Measurements from ENCODE around the gene RPL9.

Gene RPL9

GRCh38 chr4:39452153-39452859 lies 6.4 kb downstream of the RPL9 start:
- Mint-ChIP-seq H3K36me3 (peaks cover 67% of the 10 kb centered on the region), H3K9me3 (no peaks in the 10 kb centered on the region), H3K4me3 (no peak overlapping the region), H3K27ac (no peak overlapping the region), H3K27me3 (no peaks in the 10 kb centered on the region), H3K4me1 (peaks cover 39% of the 10 kb centered on the region)
- CTCF ChIA-PET = no interaction called here
- no peak for DNase-seq

DNA sequence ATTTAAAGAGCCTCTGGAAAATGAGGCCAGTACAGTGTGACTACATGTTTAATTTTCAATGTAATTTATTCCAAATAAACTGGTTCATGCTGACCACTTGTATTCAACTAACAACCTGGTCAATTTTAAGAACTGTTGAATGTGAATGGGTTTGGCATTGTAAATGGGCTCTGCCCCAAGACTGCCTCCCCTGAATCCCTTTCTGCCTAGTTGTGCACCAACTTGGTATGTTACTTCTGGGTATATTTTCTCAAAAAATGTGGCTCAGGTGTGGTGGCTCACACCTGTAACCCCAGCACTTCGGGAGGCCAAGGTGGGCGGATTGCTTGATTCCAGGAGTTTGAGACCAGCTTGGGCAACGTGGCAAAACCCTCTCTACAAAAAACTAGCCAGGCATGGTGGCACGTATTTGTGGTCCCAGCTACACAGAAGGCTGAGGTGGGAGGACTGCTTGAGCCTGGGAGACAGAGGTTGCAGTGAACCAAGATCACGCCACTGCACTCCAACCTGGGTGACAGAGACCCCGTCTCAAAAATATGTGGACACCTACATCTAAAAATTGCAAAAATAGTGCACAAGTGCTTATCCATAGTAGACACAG lies 7.2 kb downstream of the RPL9 start:
- H3K27ac Mint-ChIP-seq = no peak overlapping the region
- H3K27me3 Mint-ChIP-seq = peaks cover 6% of the 10 kb centered on the region
- no peaks in the 10 kb centered on the region for H3K9me3 Mint-ChIP-seq
- CTCF ChIA-PET = no interaction called here
- DNase-seq = no peak
- peaks cover 60% of the 10 kb centered on the region for H3K36me3 Mint-ChIP-seq
- no peak overlapping the region for H3K4me3 Mint-ChIP-seq
- H3K4me1 Mint-ChIP-seq = peaks cover 36% of the 10 kb centered on the region

DNA sequence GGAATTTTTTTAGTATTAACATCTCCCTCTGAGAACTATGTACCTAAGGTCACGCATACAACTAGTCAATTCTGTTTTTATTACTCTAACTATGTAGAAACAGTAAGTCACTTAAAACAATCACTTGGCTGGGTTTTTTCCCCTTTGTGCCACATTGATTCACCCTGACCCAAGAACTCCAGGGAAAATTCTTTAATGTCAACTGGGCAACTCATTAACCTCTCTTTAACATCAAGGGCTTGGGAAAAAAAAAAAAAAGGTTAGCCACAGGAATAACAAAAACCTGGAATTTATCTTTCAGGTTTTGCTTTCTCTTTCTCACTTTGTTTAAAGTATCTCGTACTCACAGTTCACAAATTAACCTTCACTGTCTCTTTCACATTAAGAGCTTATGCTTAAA lies 8.1 kb downstream of the RPL9 start:
- Mint-ChIP-seq H3K4me3 (no peak overlapping the region), H3K27ac (peak overlapping the region; percentile 17), H3K9me3 (no peaks in the 10 kb centered on the region), H3K27me3 (peaks cover 12% of the 10 kb centered on the region), H3K4me1 (peaks cover 30% of the 10 kb centered on the region), H3K36me3 (peaks cover 52% of the 10 kb centered on the region)
- no peak for DNase-seq
- CTCF ChIA-PET = no interaction called here

GRCh38 chr4:39446842-39447573 lies 11.7 kb downstream of the RPL9 start:
- peak overlapping the region; percentile 19 for H3K27ac Mint-ChIP-seq
- H3K4me3 Mint-ChIP-seq = peak overlapping the region; percentile 31
- peaks cover 13% of the 10 kb centered on the region for H3K4me1 Mint-ChIP-seq
- H3K27me3 Mint-ChIP-seq = peaks cover 17% of the 10 kb centered on the region
- CTCF ChIA-PET = interaction anchor here (0.5 to 1.1 kb wide), 3 partner anchors 173 to 546 kb away, joined by 3 read pairs; no protein-coding TSS in a partner anchor
- H3K9me3 Mint-ChIP-seq = no peaks in the 10 kb centered on the region
- DNase-seq = peak; percentile 52
- peaks cover 21% of the 10 kb centered on the region for H3K36me3 Mint-ChIP-seq

DNA sequence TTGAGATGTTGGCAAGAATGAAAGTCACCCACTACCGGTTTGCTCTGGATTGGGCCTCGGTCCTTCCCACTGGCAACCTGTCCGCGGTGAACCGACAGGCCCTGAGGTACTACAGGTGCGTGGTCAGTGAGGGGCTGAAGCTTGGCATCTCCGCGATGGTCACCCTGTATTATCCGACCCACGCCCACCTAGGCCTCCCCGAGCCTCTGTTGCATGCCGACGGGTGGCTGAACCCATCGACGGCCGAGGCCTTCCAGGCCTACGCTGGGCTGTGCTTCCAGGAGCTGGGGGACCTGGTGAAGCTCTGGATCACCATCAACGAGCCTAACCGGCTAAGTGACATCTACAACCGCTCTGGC lies 12.3 kb downstream of the RPL9 start:
- Mint-ChIP-seq H3K27ac (no peak overlapping the region), H3K9me3 (no peaks in the 10 kb centered on the region), H3K36me3 (peaks cover 17% of the 10 kb centered on the region), H3K27me3 (peaks cover 19% of the 10 kb centered on the region), H3K4me1 (peaks cover 13% of the 10 kb centered on the region), H3K4me3 (no peak overlapping the region)
- CTCF ChIA-PET = interaction anchor here (0.5 to 1.1 kb wide), 3 partner anchors 172 to 546 kb away, joined by 3 read pairs; no protein-coding TSS in a partner anchor
- DNase-seq = no peak

- peaks cover 2% of the 10 kb centered on the region for H3K36me3 Mint-ChIP-seq
- CTCF ChIA-PET = no interaction called here
- H3K27ac Mint-ChIP-seq = no peak overlapping the region
- H3K9me3 Mint-ChIP-seq = no peaks in the 10 kb centered on the region
- H3K4me3 Mint-ChIP-seq = no peak overlapping the region
- peaks cover 34% of the 10 kb centered on the region for H3K27me3 Mint-ChIP-seq
- peaks cover 12% of the 10 kb centered on the region for H3K4me1 Mint-ChIP-seq
- DNase-seq = no peak
Observed at GRCh38 chr4:39442998-39443397, 15.7 kb downstream of the RPL9 start.

DNA sequence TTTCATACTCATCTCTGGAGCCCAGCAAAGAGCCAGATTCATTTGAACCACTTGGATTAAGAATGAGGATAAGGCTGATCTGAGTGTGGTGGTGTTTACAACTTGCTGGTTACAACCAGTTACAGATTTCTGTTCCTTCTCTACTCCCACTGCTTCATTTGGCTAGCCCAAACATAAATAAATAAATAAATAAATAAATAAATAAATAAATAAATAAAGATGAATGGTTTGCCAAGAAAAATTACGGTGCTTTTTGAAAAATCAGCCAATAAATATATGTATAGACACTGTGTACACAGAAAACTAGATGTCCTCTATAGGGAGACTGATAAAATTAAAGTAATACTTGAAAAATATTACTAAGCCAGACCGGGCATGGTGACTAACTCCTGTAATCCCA lies 17.1 kb downstream of the RPL9 start:
- Mint-ChIP-seq H3K36me3 (no peaks in the 10 kb centered on the region), H3K9me3 (no peaks in the 10 kb centered on the region), H3K27ac (no peak overlapping the region), H3K4me3 (no peak overlapping the region), H3K27me3 (peaks cover 35% of the 10 kb centered on the region), H3K4me1 (no peaks in the 10 kb centered on the region)
- DNase-seq = no peak
- CTCF ChIA-PET = no interaction called here

DNA sequence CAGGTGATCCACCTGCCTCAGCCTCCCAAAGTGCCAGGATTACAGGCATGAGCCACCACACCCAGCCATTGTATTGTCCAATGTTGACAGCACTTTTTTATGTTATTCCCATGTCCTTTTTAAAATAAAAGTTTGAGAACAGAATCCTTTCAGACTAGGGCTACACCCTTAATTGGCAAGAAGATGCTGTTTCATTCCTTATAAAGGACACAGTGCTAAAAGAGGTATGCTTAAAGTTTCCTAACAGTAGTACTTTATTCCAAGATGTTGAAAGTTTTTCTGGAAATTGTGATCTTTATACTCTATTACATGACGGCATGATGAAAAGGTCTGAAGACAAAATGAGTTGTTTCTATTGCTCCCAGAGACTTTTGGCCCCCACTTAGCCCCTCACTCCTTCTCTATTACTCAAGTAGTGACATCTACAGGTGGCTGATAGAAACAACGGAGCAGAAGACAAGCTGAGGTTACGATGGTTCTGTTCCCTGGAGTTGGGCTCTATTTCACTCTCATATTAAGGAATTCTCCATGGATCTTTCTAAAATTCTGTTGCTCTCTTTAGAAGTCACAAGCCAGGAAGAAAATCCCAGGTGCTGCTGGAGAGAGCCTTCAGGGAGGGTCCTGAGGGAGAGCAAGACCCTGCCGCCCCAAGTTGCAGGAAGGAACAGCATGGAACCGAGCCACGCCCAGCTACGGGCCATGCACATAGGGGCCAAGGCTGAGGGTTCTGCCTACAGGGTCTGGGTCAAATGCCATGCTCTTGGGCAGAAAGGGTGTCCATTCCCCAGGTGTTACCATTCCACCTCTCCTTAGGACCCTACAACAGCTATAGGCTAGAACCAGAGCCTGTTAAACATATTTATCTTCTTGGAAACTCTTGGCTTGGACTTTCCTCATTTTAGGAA lies 22.8 kb downstream of the RPL9 start:
- no peaks in the 10 kb centered on the region for H3K9me3 Mint-ChIP-seq
- H3K36me3 Mint-ChIP-seq = no peaks in the 10 kb centered on the region

DNA sequence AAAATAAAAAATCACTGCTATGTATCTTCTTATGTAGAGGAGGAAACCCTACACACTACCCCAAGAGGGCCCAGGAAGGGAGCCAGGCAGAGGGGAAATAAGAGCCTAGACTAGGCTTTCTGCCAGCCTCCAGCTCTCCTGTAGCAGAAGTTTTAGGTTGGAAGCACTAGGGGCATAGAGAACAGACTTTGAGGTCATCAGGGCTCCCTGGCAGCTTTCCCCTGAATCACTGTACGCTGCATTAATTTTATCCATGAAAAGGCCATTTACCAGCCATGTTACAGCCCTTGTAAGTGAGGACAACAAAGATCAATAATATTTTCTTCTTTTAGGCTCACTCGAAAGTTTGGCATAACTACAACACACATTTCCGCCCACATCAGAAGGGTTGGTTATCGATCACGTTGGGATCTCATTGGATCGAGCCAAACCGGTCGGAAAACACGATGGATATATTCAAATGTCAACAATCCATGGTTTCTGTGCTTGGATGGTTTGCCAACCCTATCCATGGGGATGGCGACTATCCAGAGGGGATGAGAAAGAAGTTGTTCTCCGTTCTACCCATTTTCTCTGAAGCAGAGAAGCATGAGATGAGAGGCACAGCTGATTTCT lies 24.7 kb downstream of the RPL9 start:
- no peak for DNase-seq
- H3K27ac Mint-ChIP-seq = no peak overlapping the region
- H3K9me3 Mint-ChIP-seq = no peaks in the 10 kb centered on the region
- CTCF ChIA-PET = no interaction called here
- peaks cover 15% of the 10 kb centered on the region for H3K27me3 Mint-ChIP-seq
- H3K4me1 Mint-ChIP-seq = no peaks in the 10 kb centered on the region
- no peak overlapping the region for H3K4me3 Mint-ChIP-seq
- H3K36me3 Mint-ChIP-seq = no peaks in the 10 kb centered on the region

More for the DNA sequence above, 22.8 kb downstream of the RPL9 start:
- H3K4me3 Mint-ChIP-seq = no peak overlapping the region
- CTCF ChIA-PET = interaction anchor here (0.7 to 1.5 kb wide), 4 partner anchors 8 to 217 kb away, joined by 3 to 4 read pairs (median 4); no protein-coding TSS in a partner anchor
- no peak for DNase-seq
- H3K27ac Mint-ChIP-seq = no peak overlapping the region
- peaks cover 29% of the 10 kb centered on the region for H3K27me3 Mint-ChIP-seq
- no peaks in the 10 kb centered on the region for H3K4me1 Mint-ChIP-seq

DNA sequence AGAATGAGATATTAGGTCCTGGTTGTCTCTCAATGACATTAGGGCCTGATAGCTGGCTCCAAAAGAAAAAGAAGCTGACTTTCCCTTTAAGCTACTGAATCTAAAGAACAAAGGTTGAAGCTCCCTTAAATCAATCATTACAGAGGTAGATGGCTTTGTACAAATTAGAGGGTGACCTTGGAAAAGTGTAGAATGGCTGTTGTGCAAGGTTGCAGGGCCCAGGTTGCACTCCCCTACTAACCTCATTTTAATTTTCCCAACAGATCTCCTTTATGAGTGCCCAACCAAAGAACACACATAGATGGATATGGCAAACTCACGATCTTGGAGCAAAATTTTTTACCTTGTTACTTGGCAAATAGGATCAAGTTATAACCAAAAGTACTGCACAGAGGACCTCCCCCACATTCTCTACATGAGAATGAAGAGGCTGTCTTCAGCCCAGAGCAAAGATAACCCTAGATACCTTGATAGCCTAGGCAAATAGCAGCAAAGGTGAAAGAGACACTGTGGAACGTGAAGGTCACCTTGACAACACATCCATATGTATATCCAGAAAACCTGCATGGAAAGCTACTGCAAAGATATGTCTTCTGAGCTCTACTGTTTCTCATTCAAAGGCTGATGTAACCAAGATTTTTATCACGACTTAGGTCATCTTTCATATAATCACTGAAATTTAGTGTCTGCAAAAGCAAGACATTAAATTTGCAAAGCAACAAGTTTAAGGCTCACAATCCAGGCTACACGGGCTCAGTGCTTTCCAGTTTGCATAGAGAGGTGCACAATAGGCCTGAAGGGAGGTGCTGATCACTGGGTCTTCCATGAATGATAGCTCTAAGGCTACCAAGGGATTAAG lies 29.0 kb downstream of the RPL9 start:
- no peaks in the 10 kb centered on the region for H3K9me3 Mint-ChIP-seq
- no peak for DNase-seq
- H3K4me1 Mint-ChIP-seq = no peaks in the 10 kb centered on the region
- H3K27me3 Mint-ChIP-seq = no peaks in the 10 kb centered on the region
- H3K27ac Mint-ChIP-seq = no peak overlapping the region
- no peak overlapping the region for H3K4me3 Mint-ChIP-seq
- H3K36me3 Mint-ChIP-seq = no peaks in the 10 kb centered on the region
- CTCF ChIA-PET = interaction anchor here (1.0 kb wide), 1 partner anchor 39 kb away, joined by 3 read pairs; no protein-coding TSS in a partner anchor

DNA sequence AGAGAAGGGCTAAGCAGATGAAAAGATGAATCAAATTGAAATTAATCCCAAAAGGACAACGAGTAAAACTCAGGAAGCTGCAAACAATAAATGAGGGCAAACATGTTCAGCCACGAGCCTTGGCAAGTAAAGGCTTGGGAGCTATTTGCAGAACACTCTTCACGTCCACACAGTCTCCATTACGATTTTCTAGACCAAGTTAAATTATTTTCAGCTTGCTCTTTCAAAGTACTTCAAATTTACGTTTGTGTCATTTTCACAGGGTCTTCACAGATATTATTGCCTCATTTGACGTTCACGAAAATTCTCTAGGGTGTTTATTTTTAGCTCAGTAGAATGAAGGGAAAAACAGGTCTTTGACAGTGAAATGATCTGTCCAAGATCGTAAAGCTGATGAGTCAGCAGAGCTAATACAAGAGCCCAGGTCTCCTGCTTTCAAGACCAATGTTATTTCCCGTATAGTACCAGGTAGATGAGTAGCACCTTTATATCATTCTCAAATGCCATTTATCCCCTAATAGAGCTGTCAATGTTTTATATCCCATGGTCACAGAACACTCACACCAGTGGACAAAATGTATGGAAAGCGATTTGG lies 31.1 kb downstream of the RPL9 start:
- DNase-seq = no peak

GRCh38 chr4:39426728-39427127 lies 32.0 kb downstream of the RPL9 start:
- DNase-seq = no peak
- Mint-ChIP-seq H3K27ac (no peak overlapping the region), H3K9me3 (no peaks in the 10 kb centered on the region), H3K4me1 (no peaks in the 10 kb centered on the region), H3K27me3 (no peaks in the 10 kb centered on the region), H3K36me3 (no peaks in the 10 kb centered on the region), H3K4me3 (no peak overlapping the region)
- CTCF ChIA-PET = no interaction called here

More for the DNA sequence above, 31.1 kb downstream of the RPL9 start:
- CTCF ChIA-PET = interaction anchor here (1.1 kb wide), 1 partner anchor 9 kb away, joined by 3 read pairs; no protein-coding TSS in a partner anchor
- Mint-ChIP-seq H3K9me3 (no peaks in the 10 kb centered on the region), H3K36me3 (no peaks in the 10 kb centered on the region), H3K4me3 (no peak overlapping the region), H3K27ac (no peak overlapping the region), H3K27me3 (no peaks in the 10 kb centered on the region), H3K4me1 (no peaks in the 10 kb centered on the region)
